Measurements from ENCODE around the gene SULF2.
"Not testable (repeated sequence)": the region's sequence is repeated elsewhere in the genome, so short reads cannot be mapped to it uniquely, and the experiment has no call there.

The SULF2 gene

GRCh38 chr20:47794264-47794663, 9.0 kb upstream of the SULF2 start:
- not testable (repeated sequence) for DNase-seq; H3K4me1 ChIP-seq (ENCODE audit: control insufficient read depth, insufficient read depth, low read length, poor library complexity, severe bottlenecking); H3K27ac ChIP-seq (ENCODE audit: insufficient read depth, low read length, poor library complexity, severe bottlenecking); H3K9me3 ChIP-seq (ENCODE audit: control insufficient read depth, low read length); H3K36me3 ChIP-seq (ENCODE audit: control insufficient read depth, insufficient read depth, low read length); H3K27me3 ChIP-seq (replicated peaks; ENCODE audit: control insufficient read depth, insufficient read depth, low read length, poor library complexity, severe bottlenecking); H3K4me3 ChIP-seq (ENCODE audit: insufficient read depth, low read depth, low read length, poor library complexity, severe bottlenecking)

DNA sequence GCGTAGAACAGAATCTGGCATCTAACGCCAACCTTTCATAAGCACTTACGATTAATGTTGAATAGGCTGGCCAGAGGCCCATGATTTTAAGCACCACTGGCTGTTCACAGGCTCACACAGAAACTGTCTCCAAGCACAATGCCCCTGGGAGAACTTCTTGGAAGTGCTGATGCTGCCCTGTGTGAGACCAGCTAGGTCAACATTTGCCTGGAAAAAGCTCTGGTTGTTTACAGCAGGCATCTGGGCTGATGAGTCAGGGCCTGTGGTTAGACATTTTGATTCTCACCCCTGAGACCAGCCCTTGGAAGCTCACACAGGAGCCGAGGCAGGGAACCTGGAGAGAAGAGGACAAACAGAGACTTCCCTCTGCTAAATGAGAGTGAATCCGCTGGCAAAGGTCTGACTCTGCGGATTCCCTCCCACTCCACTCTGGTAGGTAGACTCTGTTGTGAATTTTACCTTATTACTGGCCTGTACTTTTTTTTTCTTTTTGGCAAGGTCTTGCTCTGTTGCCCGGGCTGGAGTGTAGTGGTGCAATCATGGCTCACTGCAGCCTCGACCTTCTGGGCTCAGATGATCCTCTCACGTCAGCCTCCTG, 6.8 kb upstream of the SULF2 start:
- Histone ChIP-seq H3K4me3 (ENCODE audit: insufficient read depth, low read depth, low read length, poor library complexity, severe bottlenecking) (no peak overlapping the region), H3K27ac (ENCODE audit: insufficient read depth, low read length, poor library complexity, severe bottlenecking) (no peak overlapping the region), H3K36me3 (ENCODE audit: control insufficient read depth, insufficient read depth, low read length) (no peaks in the 10 kb centered on the region), H3K27me3 (replicated peaks; ENCODE audit: control insufficient read depth, insufficient read depth, low read length, poor library complexity, severe bottlenecking) (peaks cover under 1% of the 10 kb centered on the region), H3K4me1 (ENCODE audit: control insufficient read depth, insufficient read depth, low read length, poor library complexity, severe bottlenecking) (no peaks in the 10 kb centered on the region), H3K9me3 (ENCODE audit: control insufficient read depth, low read length) (no peaks in the 10 kb centered on the region)
- DNase-seq, result no peak

GRCh38 chr20:47791084-47791599, 5.9 kb upstream of the SULF2 start:
- Histone ChIP-seq H3K27me3 (replicated peaks; ENCODE audit: control insufficient read depth, insufficient read depth, low read length, poor library complexity, severe bottlenecking) (peaks cover 9% of the 10 kb centered on the region), H3K9me3 (ENCODE audit: control insufficient read depth, low read length) (no peaks in the 10 kb centered on the region), H3K4me1 (ENCODE audit: control insufficient read depth, insufficient read depth, low read length, poor library complexity, severe bottlenecking) (peaks cover 5% of the 10 kb centered on the region), H3K27ac (ENCODE audit: insufficient read depth, low read length, poor library complexity, severe bottlenecking) (no peak overlapping the region), H3K4me3 (ENCODE audit: insufficient read depth, low read depth, low read length, poor library complexity, severe bottlenecking) (no peak overlapping the region), H3K36me3 (ENCODE audit: control insufficient read depth, insufficient read depth, low read length) (no peaks in the 10 kb centered on the region)
- DNase-seq, result no peak

DNA sequence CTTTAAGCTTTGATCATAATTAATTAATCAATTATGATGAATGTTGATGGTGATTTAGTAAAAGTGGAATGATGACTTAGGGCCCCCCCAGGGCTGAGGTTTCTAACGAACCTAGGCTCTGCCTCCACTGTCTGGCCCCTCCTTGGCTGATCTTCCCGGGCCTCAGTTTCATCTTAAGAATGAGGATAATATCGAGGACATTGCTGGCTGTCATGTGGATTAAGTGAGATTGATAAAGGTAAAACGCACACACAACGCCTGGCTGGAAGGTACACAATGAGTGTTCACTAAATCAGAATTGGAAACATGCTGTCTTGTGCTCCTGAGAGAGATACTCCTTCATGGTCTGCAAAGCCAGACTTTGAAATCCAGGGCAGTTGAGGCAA, 5.3 kb upstream of the SULF2 start:
- no peaks in the 10 kb centered on the region for H3K36me3 ChIP-seq (ENCODE audit: control insufficient read depth, insufficient read depth, low read length)
- no peak overlapping the region for H3K27ac ChIP-seq (ENCODE audit: insufficient read depth, low read length, poor library complexity, severe bottlenecking)
- peaks cover 10% of the 10 kb centered on the region for H3K4me1 ChIP-seq (ENCODE audit: control insufficient read depth, insufficient read depth, low read length, poor library complexity, severe bottlenecking)
- no peak for DNase-seq
- peaks cover 13% of the 10 kb centered on the region for H3K27me3 ChIP-seq (replicated peaks; ENCODE audit: control insufficient read depth, insufficient read depth, low read length, poor library complexity, severe bottlenecking)
- no peaks in the 10 kb centered on the region for H3K9me3 ChIP-seq (ENCODE audit: control insufficient read depth, low read length)
- H3K4me3 ChIP-seq (ENCODE audit: insufficient read depth, low read depth, low read length, poor library complexity, severe bottlenecking), result no peak overlapping the region

- peaks cover 13% of the 10 kb centered on the region for H3K27me3 ChIP-seq (replicated peaks; ENCODE audit: control insufficient read depth, insufficient read depth, low read length, poor library complexity, severe bottlenecking)
- no peak for DNase-seq
- peaks cover 10% of the 10 kb centered on the region for H3K4me1 ChIP-seq (ENCODE audit: control insufficient read depth, insufficient read depth, low read length, poor library complexity, severe bottlenecking)
- H3K36me3 ChIP-seq (ENCODE audit: control insufficient read depth, insufficient read depth, low read length), result no peaks in the 10 kb centered on the region
- H3K27ac ChIP-seq (ENCODE audit: insufficient read depth, low read length, poor library complexity, severe bottlenecking), result no peak overlapping the region
- no peak overlapping the region for H3K4me3 ChIP-seq (ENCODE audit: insufficient read depth, low read depth, low read length, poor library complexity, severe bottlenecking)
- no peaks in the 10 kb centered on the region for H3K9me3 ChIP-seq (ENCODE audit: control insufficient read depth, low read length)
These were observed 4.7 kb upstream of the SULF2 start for GRCh38 chr20:47789764-47790579.

DNA sequence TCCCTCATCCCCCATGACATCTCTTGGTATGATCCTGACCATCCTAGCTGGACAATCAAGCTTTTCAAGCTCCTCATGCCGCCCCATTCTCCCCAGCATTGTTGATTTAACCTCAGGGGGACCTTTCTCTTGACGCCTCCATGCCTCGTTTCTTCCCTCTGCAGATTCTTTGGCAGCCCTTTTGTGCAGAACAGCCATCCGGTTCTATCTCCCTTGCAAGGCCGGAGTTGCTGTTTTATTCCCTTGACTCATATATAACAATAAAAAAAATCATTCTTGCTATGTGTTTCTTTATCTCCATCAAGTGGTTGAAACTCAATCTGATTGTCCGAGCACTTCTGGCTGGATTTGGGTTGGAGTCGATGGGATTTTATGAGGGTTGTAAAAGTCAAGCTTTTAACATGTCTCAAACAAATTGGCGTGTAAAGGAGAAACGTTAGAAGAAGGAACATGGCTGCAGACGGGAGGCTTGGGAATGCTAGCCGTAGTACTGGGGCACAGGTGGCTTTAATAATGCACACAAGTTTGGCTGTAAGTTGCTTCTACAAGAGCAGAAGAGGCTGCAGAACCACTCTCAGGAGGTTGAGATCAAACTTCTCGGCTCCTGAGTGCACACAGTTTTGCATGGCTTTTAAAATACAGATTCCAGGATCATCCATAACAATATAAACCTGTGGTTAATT, 3.9 kb upstream of the SULF2 start:
- H3K27ac ChIP-seq (ENCODE audit: insufficient read depth, low read length, poor library complexity, severe bottlenecking), result no peak overlapping the region
- peaks cover 16% of the 10 kb centered on the region for H3K4me1 ChIP-seq (ENCODE audit: control insufficient read depth, insufficient read depth, low read length, poor library complexity, severe bottlenecking)
- no peak for DNase-seq
- no peak overlapping the region for H3K4me3 ChIP-seq (ENCODE audit: insufficient read depth, low read depth, low read length, poor library complexity, severe bottlenecking)
- H3K36me3 ChIP-seq (ENCODE audit: control insufficient read depth, insufficient read depth, low read length), result no peaks in the 10 kb centered on the region
- H3K9me3 ChIP-seq (ENCODE audit: control insufficient read depth, low read length), result no peaks in the 10 kb centered on the region
- H3K27me3 ChIP-seq (replicated peaks; ENCODE audit: control insufficient read depth, insufficient read depth, low read length, poor library complexity, severe bottlenecking), result peaks cover 19% of the 10 kb centered on the region

DNA sequence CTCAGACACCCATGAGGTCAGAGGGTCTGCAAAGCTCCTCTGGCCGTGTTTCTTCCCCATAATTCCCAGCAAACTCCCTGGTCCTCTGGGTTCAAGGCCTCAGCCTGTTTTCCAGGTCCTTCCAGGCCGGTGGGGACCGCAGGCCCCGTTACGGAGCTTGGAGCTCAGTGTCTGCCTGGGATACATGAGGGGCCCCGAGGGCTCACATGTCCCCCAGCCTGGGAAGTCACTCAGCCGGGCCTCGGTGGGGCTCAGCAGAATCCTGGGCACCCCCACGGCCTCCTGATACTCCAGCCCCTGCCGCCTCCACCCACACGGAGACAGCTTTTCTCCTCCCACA, 3.4 kb upstream of the SULF2 start:
- DNase-seq, result no peak
- no peak overlapping the region for H3K27ac ChIP-seq (ENCODE audit: insufficient read depth, low read length, poor library complexity, severe bottlenecking)
- H3K27me3 ChIP-seq (replicated peaks; ENCODE audit: control insufficient read depth, insufficient read depth, low read length, poor library complexity, severe bottlenecking), result peaks cover 19% of the 10 kb centered on the region
- H3K36me3 ChIP-seq (ENCODE audit: control insufficient read depth, insufficient read depth, low read length), result no peaks in the 10 kb centered on the region
- H3K4me3 ChIP-seq (ENCODE audit: insufficient read depth, low read depth, low read length, poor library complexity, severe bottlenecking), result no peak overlapping the region
- H3K4me1 ChIP-seq (ENCODE audit: control insufficient read depth, insufficient read depth, low read length, poor library complexity, severe bottlenecking), result peaks cover 16% of the 10 kb centered on the region
- no peaks in the 10 kb centered on the region for H3K9me3 ChIP-seq (ENCODE audit: control insufficient read depth, low read length)

DNA sequence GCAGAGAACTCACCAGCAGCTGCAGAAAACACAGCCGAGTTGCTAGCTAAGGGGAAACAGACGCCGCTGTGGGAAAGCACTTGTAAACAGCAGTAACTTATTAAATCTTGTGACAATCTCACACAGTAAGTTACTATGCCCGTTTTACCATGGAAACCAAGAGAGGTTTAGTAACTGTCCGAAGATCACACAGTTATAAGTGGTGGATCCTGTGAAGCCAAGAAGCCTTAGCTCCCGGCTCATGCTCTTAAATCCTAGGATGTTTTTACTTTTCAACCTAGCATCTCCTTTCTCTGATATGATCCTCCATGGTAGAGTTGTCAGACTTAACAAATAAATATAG, 1.5 kb upstream of the SULF2 start:
- DNase-seq, result no peak
- Histone ChIP-seq H3K9me3 (ENCODE audit: control insufficient read depth, low read length) (no peaks in the 10 kb centered on the region), H3K4me1 (ENCODE audit: control insufficient read depth, insufficient read depth, low read length, poor library complexity, severe bottlenecking) (peaks cover 16% of the 10 kb centered on the region), H3K27ac (ENCODE audit: insufficient read depth, low read length, poor library complexity, severe bottlenecking) (no peak overlapping the region), H3K4me3 (ENCODE audit: insufficient read depth, low read depth, low read length, poor library complexity, severe bottlenecking) (peak overlapping the region; percentile 33), H3K27me3 (replicated peaks; ENCODE audit: control insufficient read depth, insufficient read depth, low read length, poor library complexity, severe bottlenecking) (peaks cover 19% of the 10 kb centered on the region), H3K36me3 (ENCODE audit: control insufficient read depth, insufficient read depth, low read length) (no peaks in the 10 kb centered on the region)

- Histone ChIP-seq H3K36me3 (ENCODE audit: control insufficient read depth, insufficient read depth, low read length) (no peaks in the 10 kb centered on the region), H3K27me3 (replicated peaks; ENCODE audit: control insufficient read depth, insufficient read depth, low read length, poor library complexity, severe bottlenecking) (peaks cover 19% of the 10 kb centered on the region), H3K4me3 (ENCODE audit: insufficient read depth, low read depth, low read length, poor library complexity, severe bottlenecking) (peak overlapping the region; percentile 33), H3K9me3 (ENCODE audit: control insufficient read depth, low read length) (no peaks in the 10 kb centered on the region), H3K27ac (ENCODE audit: insufficient read depth, low read length, poor library complexity, severe bottlenecking) (no peak overlapping the region), H3K4me1 (ENCODE audit: control insufficient read depth, insufficient read depth, low read length, poor library complexity, severe bottlenecking) (peaks cover 16% of the 10 kb centered on the region)
- no peak for DNase-seq
These were observed 828 bp upstream of the SULF2 start for GRCh38 chr20:47785854-47786764.

All from effector memory CD4-positive, alpha-beta T cell (primary cell).